OCI-M2 (cell line): ENCODE results near the gene BIN2.
"Not testable (repeated sequence)": the region's sequence is repeated elsewhere in the genome, so short reads cannot be mapped to it uniquely, and the experiment has no call there.

Source experiments
- DNase-seq: peaks from one replicate; lab custom pipeline; 2025; ENCODE audit not compliant: unreplicated experiment; lab: John Stamatoyannopoulos, UW

Gene BIN2

DNA sequence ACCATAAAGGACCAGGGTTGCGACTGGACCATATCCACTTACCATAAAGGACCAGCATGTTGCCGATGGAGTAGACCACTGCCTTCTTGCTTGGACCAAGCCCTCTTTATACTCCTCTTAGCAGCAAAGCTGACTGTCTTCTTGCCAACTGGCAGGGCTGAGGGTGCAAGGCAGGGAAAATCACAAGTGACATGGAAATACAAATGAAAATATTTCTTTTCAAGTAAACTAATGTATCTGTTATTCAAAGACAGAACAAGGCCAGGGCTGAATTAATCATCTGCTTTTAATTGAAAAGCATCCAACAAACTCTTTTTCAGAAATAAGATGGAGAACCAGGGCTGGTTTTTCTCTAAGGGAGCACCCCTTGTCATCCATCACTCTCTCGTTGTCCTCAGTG, 22.6 kb upstream of the BIN2 start, which contains the start of gene CELA1:
TSS of gene CELA1 (minus strand) at position 99 of the 400 bp plus-strand sequence. CDS start at position 58, 41 bp downstream.
- DNase-seq = no peak

DNA sequence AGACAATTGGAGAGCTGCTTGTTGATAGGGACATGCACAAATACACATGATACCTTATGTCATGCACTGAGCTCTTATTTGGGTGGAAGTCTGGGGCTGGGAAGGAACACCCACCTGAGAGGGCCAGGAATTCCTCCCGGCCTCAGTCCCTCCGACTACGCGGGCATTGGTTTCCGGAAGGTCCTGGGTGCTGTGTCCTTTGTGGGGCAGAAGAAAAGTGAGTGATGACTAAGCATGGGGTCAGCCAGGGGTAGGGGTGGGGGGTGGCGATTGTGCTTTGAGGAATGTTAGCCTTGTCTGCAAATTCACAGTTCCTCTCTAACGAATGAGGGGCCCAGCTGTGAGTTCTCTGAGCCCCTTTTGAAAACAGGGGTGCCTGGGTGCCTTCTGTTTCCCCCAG, 21.7 kb upstream of the BIN2 start:
- no peak for DNase-seq

DNA sequence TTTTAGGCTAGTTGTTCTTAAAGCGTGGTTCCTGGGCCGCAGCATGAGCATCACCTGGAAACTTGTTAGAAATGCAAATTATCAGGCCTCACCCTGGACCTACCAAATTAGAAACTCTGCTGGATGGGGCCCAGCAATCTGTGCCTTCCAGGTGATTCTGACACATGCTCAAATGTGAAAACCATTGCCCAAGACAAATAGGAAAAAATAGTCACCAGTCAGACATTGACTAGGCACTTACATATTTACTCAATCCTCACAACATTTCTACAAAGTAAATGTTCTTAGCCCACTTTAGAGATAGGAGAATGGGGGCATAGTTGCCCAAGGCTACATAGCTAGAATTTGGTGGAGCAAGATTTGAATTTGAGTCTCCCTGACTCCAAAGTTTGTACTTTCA, 19.2 kb upstream of the BIN2 start:
- no peak for DNase-seq

DNA sequence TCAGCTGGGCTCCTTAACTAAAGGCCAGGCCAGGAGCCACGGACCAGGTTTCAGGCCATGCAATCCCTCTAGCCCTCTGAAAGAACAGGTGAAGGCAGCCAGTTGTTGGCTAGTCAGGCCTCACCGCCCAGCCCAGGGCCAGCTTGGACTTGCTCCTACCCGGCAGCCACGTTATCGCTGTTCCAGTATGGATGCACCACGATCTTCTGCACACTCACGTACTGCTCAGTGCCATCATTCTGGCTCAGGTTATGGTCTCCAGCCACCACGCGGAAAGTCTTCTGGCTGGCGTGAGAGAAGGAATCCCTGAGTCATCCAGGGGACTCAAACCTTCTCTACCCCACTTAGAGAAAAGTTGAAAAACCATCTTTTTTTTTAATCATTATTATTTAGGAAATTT, 18.4 kb upstream of the BIN2 start:
- DNase-seq = no peak

DNA sequence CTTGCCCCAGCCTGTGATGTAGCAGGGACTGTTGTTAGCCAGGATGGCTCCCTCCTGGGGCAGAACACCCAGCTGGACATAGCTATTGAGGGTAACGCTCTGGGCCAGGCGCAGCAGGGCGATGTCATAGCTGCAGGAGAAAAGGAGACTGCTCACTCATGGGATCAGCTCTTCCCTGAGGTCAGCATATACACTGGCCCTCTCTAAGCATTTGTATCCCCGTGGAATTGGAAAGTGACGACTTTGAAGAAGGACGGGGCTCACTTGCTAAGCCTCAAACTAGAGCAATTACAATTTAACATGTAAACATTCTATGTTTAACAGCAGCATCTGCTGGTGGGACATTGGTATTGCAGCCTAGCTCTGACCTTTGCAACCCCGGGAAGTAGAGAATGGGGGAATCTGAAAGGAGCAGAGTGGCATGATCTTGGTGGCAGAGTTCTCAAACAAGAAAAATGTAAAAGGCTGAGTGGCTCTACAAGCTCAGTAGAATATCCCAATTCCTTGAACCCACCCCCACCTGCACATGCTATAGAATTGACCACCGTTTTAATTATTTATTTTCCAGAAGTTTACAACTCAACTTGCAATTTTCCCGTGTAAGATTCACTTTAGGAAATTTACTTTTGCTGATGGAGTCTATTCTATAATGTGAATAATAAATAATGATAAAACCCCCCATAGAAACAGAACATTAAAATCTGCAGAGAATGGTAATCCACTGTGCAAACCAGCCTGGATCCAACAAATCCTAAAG, 17.5 kb upstream of the BIN2 start:
- DNase-seq = peak; percentile 22

DNA sequence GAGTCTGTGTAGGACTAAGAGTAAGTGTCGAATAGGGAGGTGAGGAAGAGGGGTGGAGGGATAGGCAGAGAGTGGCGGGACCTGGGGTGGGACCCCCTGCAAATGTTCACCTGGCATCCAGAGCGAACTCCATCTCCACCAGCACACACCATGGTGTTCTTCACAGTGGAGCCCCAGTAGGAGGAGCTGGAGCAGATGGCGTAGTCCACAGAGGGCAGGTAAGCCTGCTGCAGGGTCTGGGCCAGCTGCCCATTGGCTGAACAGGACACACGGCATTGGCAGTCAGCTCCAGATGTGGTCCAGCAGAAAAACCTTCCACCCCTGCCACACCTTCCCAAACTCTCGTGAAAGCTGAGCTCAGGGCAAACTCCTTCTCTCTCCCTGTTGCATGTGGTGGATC, 15.8 kb upstream of the BIN2 start:
- DNase-seq = no peak

DNA sequence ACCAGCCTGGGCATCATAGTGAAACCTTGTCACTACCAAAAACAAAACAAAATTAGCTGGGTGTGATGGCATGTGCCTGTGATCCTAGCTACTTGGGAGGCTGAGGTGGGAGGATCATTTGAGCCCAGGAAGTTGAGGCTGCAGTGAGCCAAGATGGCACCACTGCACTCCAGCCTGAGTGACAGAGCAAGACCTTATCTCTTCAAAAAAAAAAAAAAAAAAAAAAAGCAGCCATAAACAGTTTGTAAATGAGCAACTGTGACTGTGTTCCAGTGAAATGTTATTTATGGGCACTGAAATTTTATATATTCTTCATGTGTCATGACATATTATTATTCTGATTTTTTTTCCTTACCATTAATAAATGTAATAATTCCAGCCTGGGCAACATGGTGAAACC, 13.4 kb upstream of the BIN2 start:
- not testable (repeated sequence) for DNase-seq

DNA sequence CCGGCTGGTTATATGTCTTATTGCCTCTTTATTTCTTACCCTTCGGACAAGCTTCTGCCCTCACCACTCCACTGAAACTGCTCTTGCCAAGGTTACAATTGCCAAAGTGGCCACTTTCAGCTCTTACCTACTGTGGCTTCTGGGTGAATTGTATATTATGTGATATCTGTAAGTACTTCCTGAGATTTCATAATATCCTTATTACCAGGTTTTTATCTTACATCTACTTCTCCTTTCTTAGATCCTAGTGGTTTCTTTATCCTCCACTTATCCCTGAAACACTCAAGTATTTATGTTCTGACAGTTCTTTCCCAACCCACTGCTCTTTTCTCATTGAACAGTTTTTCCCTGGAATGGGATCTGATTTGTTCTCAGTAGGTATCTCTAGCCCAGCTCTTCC, 12.0 kb upstream of the BIN2 start:
- no peak for DNase-seq

DNA sequence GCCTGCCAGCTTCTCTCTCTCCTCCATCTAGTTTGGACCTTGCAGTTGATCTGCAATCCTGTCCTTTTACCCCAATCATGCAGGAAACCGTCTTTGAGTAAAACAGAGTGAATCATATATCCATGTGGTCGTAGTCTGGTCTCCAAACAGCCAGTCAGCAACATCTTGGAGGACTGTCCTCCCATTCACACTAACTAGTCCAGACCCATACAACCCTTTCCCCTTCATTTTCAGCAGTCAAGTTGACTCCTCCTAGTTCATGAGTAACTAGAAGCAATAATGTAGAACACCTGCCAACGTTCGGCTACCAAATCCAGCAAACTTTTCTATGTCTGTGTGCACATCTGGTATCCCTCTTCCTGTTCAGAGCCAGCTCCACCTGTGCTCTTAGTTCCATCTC, 10.8 kb upstream of the BIN2 start:
- no peak for DNase-seq

DNA sequence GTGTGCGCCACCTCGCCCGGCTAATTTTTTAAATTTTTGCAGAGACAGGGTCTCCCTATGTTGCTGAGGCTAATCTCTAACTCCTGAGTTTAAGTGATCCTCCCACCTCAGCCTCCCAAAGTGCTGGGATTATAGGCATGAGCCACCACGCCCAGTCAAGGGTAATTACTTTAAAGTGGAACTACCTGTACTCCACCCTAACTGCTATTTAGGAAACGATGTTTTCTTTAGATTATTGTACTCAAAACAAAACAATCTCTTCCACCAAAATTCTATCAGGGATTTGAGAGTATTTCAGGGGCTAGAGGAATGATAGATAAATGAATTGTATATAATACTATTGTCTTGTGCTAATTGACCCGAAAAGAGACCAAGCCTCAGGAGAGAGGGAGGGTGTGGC, 9.6 kb upstream of the BIN2 start:
- no peak for DNase-seq

DNA sequence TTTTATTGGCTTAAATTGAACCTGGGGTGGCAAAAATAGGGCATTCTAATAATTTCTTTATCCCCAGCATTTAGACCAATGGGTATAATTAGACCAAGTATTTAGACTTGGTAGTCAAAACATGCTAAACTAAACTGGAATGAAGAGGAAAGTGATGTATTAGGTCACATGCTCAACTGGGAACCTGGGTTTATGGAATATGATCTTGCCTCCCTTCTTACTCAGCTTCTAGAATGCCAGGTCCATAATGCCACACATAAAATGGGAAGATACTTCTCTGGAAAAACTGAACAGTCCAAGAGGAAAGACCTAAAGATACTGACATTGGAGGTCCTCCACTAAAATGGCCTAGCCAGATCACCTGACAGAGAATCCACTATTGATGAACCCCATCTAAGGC, 6.2 kb upstream of the BIN2 start:
- DNase-seq = no peak

DNA sequence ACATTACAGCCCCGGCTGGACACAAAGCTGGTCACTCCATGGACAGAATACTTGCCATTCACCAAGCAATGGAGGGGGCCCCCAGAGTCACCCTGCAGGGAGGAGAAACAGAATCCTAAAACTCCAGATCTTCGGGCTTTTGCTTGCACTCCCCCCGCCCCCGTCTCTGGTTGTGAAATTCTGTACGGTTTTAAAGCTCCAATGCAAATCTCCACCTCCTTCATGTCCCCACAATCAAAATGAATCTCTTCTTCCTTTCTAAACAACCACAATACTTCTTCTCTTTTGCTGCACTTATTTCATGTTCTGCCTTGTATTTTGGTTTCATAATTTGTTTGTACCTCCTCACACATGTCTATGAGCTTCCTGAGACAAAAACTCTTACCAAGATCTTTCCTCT, 5.8 kb upstream of the BIN2 start:
- no peak for DNase-seq

DNA sequence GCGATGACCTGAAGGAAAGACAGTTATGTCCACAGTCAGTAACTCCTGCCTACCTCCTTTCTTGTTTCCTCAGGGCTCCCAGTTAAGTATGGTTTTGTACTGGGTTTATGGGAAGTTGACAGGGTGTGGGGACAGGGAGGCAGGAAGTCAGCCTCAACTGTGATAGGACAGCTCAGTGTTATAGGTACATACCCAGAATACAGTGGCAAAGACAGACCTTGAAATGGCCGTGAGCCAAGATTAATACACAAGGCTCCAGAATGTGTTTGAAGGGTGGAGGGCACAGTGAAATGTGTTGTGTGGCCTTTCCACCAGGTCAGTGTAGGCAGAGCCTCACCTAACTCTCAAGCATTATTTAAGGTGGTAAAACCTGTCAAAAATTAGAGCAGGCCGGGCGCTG, 4.6 kb upstream of the BIN2 start:
- no peak for DNase-seq

DNA sequence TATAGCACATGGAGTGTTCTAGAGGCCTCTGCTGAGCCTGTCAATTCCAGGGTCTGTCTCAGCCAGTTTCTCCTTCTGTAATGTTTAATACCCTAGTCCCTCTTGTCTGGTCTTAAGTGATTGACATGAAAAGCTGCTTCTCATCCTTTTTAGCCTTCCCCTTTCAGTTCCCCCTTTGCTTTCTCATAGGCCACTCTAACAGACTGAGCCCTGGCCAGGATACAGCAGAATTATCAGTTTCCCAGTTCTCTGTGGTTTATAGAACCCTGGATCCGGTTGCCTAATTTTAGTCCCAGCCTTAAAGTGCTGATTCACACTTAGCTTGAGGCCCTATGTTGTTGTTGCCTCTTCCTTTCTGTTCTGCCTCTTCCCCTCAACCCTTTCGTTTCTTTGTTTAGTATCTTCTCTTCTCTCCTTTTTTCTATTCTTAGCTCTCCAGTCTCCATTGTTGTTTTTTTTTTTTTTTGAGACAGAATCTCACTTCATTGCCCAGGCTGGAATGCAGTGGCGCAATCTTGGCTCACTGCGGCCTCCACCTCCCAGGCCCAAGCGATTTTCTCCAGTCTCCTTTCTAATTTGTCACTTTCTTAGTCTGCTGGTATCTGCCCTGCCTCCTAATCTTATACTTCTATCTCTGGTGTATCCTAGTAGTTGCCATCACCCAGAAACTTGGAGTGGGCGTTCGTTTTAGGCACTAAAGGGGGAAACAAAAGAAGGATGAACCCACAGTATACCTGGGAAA, 2.9 kb upstream of the BIN2 start:
- DNase-seq = peak; percentile 88

DNA sequence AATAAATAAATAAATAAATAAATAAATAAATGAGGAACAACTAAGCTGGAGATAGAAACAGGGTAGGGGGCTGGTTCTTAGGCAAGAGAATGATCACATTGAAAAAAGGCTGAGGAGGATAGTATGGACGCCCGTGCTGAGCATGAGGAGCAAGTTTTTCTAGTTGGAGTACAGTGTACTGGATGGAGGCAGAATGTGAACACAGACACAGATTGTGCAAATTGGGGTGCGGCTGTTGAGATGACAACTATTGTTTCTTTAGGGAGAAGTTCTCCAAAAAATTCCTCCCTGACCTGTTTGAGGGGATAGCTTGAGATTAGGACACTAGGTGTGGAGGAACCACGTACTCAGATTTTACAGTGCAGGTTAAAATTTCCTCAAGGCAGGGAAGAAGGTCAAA, 979 bp upstream of the BIN2 start:
- DNase-seq = no peak

DNA sequence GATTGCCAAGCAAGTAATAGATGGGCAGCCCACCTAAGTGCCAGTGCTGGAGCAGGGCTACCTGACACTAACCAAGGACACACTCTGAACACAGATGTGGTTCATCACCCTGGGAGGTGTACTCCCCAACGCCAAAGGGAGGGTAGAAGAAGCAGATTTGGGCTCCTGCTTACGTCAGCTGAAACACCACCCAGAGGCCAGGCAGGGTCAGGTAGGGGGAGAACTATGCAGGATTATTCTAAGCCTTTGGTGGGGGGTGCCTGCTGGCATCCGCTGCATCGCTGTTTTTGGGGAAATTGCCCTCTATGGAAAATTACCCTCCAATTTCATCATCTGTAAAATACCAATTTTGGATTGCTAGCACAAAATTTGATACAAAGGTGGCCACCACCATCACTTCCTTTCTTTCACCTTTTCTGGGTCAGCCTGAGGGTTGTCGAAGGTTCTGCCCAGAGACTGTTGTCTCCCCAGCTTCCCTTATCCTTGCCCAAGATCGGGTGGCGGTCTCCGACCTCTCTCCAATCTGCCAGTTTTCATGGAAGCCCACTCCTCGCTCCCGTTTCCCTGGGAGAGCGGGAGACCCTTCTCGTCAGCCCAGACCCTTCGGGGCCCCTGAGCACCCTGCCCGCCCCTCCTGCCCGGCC, 535 bp downstream of the BIN2 start:
- no peak for DNase-seq

DNA sequence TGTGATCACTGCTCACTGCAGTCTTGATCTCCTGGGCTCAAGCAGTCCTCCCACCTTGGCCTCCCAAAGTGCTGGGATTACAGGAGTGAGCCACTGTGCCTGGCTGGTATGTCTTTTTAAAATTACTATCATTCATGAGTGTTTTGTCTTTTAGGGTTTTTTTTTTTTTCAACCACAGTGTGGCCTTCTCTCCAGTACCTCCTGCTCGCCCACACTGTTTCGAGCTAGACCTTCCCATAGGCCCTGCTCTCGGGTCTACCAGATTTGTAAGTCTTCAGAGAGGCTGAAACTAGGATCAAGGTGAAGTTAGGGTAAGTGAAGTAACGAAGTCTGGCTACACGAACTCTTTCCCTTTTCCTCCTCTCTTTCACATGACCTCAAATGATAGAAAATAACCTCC, 1.5 kb downstream of the BIN2 start:
- no peak for DNase-seq

DNA sequence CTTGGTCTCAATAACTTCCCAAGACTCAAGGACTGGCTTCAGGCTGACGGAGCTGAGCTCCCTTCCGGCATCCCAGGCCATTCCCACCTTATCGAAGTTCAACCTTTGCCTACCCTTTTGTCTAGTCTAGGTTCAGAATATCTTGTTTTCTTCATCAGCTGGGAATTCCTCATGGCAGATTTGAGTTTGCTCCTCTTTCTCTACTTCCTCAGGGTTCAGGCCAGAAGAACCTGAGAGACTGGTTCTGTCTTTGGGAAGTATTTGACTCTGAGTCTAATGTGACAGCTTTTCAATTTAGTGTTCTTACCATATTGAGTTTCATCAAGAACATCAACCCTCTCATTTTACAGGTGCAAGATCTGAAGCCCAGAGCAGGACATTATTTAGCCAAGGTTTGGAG, 2.1 kb downstream of the BIN2 start:
- DNase-seq = no peak

DNA sequence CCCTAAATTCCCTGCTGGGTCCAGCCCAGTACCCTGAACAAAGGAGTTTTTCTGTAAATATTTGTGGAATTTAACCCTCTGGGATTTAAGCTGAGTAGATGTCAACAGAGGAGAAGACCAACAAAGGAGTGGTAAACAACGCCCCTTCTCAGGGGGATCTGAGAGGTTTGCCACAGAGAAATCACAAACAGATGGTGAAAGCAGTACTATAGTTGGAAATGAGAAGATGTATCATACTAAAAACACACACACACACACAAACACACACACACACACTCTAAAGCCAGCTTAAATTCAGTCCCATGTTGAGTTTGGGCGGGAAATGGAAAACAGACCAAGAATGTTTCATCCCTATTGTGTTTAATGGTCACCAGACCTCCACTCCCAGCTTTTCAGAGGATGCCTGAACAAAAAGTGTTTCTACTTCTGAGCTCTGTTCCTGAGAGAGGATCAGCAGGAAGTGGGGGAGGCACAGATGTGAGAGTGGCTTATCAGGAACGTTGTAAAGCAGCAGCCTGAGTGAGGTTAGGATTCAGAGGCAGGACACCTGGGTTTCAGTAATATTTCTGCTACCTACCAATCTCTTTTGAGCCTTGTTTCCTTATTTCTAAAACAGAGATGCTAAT, 3.2 kb downstream of the BIN2 start:
- DNase-seq = peak; percentile 3

DNA sequence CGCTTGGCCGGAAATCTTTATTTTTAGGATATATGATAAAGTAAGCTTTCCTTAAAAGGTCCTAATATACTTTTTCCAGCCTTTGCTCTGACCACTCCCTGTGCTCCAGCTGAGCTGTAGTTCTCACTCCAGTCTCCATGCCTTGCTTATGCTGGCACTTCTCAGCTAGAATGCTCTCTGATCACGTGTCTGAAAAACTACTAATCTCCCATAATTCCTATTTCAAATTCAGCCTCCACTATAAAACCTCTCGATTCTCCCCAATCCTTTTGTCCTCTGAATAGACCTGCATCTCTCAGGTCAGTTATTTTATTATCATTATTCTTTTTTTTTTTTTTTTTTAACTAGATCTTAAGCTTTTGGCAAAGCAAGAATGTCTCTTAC, 3.7 kb downstream of the BIN2 start:
- DNase-seq = no peak

DNA sequence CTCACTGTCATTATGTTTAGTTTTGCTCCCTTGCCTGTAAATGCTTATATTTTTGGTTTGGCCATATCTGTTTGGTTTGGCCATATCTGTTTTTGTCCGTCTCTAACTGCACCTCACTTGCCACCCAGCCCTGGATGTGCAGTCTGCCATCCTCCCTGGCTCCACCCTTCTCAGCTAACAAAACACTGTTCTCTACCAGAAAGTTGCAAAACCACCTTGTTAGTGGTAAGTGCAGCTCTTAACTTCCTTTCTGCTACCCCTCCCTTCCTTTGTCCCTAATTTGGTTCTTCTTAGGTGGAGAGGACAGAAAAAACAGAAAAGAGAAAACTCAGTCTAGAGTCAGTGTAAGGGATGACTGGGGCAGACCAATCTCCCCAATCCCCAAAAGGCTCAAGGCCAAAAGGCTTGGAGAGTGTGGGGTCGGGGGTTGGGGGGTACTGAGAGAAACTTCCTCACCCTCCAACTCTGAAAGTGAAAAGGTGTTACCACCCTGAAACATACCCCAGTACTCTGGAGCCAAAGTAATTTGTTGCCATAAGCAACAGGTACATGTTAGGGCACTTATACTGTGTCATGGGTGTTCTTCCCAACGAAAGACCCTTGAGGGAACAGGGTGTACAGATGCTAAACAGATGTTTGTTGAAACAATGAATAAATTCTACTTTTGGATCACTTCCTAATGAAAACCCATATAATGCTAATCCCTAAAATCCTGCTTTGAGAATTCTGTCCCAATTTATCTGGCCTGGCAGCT, 5.0 kb downstream of the BIN2 start:
- no peak for DNase-seq
